ENCODE results near the gene CBX1. TPM values are rescaled to one million over a fixed set of nuclear protein-coding genes. Genes with fewer than 3 reads are reported as not detected.

The CBX1 gene
- total and polyA plus RNA-seq, 2 of the 13 experiments (the other 11 are each of a cell fraction or from before 2014, with no cell fraction given) = 17.8 to 108 TPM

DNA sequence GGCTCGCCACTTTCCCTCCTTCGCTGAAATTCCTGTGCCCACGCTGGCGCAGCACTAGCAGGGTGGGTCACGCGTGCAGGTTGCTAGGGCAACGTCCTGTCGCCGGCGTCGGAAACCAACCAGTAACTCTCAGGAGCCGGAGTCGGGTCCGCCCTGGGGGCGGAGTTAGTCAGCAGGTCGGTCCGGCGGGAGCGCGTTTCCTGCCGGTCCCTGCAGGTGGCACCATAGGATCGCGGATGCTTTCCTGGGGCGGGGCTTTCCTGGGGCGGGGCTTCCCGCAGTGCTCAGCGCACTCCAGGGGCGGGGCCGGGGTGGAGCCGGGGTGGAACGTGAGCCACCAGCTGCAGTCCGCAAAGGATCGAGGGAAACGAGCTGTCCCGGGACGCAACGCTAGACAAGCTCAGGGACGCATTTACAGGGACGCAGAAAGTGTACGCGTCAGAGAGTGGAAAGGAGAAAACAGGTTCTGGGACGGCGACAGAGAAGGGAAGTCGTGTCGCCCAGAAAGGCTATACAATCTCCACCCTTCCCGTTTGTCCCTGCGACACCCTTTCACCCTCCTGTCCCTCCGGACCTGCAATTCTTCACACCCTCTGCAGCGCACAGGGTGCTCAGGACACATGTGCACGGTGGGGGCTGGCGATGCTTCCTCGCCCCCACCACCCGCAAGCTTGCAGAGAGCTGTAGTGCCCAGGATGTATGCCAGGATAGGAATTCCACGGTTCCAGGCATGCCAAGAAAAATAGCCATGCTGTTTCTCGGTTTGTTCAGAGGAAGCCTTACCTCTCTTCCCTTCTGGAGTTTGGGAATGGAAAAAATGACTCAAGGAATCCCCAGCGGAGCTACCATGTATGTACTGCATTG, 76.0 kb downstream of the CBX1 start (continued):
- no peak for TF ChIP-seq ZSCAN20 (CRISPR knock-in tag; IDR thresholded peaks at IDR 0.05; ENCODE audit: borderline replicate concordance)
- no peak for TF ChIP-seq ADNP (CRISPR knock-in tag; IDR thresholded peaks at IDR 0.05)
- peak; percentile 70 for TF ChIP-seq ZMYM4 (CRISPR knock-in tag; IDR thresholded peaks at IDR 0.05)
- no peak for TF ChIP-seq FOXJ3 (CRISPR knock-in tag; IDR thresholded peaks at IDR 0.05; ENCODE audit: borderline replicate concordance)
- no peak for TF ChIP-seq RBFOX2 (IDR thresholded peaks at IDR 0.05; ENCODE audit: low read depth, low read length)
- no peak for TF ChIP-seq ZNF317 (CRISPR knock-in tag; IDR thresholded peaks at IDR 0.05)
- no peak; the same call in 1 of the 2 replicates for TF ChIP-seq NCOR1 (IDR thresholded peaks at IDR 0.05; ENCODE audit: borderline replicate concordance, low read length)
- peak; percentile 87 for TF ChIP-seq MAZ (IDR thresholded peaks at IDR 0.05; ENCODE audit: borderline replicate concordance, low read depth, low read length)
- TF ChIP-seq MAZ (CRISPR knock-in tag; IDR thresholded peaks at IDR 0.05; ENCODE audit: low read depth) = peak; percentile 89
- peak; percentile 91 for TF ChIP-seq HNRNPLL (IDR thresholded peaks at IDR 0.05; ENCODE audit: low read depth, low read length, poor library complexity, severe bottlenecking)
- TF ChIP-seq SYNCRIP (IDR thresholded peaks at IDR 0.05; ENCODE audit: insufficient read depth, low read depth, low read length) = no peak
- TF ChIP-seq, protein P1, sequence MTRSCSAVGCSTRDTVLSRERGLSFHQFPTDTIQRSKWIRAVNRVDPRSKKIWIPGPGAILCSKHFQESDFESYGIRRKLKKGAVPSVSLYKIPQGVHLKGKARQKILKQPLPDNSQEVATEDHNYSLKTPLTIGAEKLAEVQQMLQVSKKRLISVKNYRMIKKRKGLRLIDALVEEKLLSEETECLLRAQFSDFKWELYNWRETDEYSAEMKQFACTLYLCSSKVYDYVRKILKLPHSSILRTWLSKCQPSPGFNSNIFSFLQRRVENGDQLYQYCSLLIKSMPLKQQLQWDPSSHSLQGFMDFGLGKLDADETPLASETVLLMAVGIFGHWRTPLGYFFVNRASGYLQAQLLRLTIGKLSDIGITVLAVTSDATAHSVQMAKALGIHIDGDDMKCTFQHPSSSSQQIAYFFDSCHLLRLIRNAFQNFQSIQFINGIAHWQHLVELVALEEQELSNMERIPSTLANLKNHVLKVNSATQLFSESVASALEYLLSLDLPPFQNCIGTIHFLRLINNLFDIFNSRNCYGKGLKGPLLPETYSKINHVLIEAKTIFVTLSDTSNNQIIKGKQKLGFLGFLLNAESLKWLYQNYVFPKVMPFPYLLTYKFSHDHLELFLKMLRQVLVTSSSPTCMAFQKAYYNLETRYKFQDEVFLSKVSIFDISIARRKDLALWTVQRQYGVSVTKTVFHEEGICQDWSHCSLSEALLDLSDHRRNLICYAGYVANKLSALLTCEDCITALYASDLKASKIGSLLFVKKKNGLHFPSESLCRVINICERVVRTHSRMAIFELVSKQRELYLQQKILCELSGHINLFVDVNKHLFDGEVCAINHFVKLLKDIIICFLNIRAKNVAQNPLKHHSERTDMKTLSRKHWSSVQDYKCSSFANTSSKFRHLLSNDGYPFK (CRISPR knock-in tag; IDR thresholded peaks at IDR 0.05; ENCODE audit: borderline replicate concordance) = no peak
- peak; percentile 48 for TF ChIP-seq CBX1 (IDR thresholded peaks at IDR 0.05; ENCODE audit: low read depth)
- no peak for TF ChIP-seq PCBP1 (IDR thresholded peaks at IDR 0.05; ENCODE audit: borderline replicate concordance, low read depth, low read length)
- no peak for TF ChIP-seq ZNF883 (CRISPR knock-in tag; IDR thresholded peaks at IDR 0.05; ENCODE audit: not compliant biosample characterization)
- 0 out of 2 replicates have a peak, but pooled peaks have one; percentile 26 for TF ChIP-seq ARHGAP35 (CRISPR knock-in tag; IDR thresholded peaks at IDR 0.05; ENCODE audit: borderline replicate concordance)
- TF ChIP-seq NKX3-1 (CRISPR knock-in tag; IDR thresholded peaks at IDR 0.05) = no peak
- TF ChIP-seq U2AF1 (optimal IDR thresholded peaks at IDR 0.05; ENCODE audit: low read depth, low read length) = no peak
- peak; percentile 48; the same call in 1 of the 2 replicates for TF ChIP-seq KAT7 (CRISPR knock-in tag; IDR thresholded peaks at IDR 0.05; ENCODE audit: borderline replicate concordance)
- TF ChIP-seq ZNF343 (CRISPR knock-in tag; IDR thresholded peaks at IDR 0.05) = no peak
- no peak for TF ChIP-seq YEATS2 (CRISPR knock-in tag; IDR thresholded peaks at IDR 0.05; ENCODE audit: borderline replicate concordance)
- TF ChIP-seq, protein P2, sequence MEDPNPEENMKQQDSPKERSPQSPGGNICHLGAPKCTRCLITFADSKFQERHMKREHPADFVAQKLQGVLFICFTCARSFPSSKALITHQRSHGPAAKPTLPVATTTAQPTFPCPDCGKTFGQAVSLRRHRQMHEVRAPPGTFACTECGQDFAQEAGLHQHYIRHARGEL (CRISPR knock-in tag; IDR thresholded peaks at IDR 0.05) = no peak
- TF ChIP-seq GPN1 (CRISPR knock-in tag; IDR thresholded peaks at IDR 0.05; ENCODE audit: borderline replicate concordance) = no peak
